HG03354 (cell line): Measurements from ENCODE around the gene PCYT1B.

Experiments used
- ATAC-seq: cut with Tn5 transposase; IDR thresholded peaks from one replicate; pipeline ENCODE4 v1.9.1; 2021; ENCODE audit warnings: mild to moderate bottlenecking; ENCODE audit not compliant: unreplicated experiment, poor library complexity, severe bottlenecking

PCYT1B gene

DNA sequence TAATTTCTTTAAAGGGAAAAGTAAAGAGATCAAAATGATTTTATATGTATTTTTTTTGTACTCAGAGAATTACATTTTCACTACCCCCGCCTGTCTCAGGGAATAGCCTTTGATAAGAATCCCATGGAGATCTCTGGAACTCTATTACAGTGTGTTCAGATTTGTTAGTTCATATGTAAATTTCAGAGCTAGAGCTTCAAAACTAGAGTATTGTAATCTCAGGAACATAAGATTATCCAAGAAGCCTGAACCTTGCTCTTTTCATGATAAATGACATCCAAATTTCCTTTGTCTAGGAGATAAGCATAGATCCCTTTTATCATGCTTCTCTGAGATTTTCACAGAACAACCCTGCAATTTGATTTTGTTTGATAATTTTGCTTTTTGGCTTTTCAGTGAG is 99.2 kb downstream of the PCYT1B start:
- ATAC-seq: no peak

DNA sequence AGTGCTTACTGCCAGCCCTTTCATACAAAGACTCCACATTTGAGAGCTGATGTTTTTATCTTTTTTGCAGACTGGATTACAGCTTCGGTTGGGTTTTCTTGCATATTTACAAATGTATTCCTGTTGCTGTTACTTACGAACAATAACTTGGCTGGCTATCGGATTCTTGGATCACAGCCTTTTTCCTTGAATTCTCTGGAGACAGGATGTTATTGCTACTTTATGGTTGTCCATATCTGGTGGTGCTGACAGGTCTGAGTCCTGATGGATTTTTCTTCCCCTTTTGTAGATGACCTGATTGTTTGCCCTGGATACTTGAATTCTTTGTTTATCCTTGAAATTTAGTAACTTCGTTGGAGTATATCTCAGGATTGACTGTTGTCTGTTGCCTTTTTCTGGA is 104.4 kb downstream of the PCYT1B start:
- ATAC-seq: no peak

DNA sequence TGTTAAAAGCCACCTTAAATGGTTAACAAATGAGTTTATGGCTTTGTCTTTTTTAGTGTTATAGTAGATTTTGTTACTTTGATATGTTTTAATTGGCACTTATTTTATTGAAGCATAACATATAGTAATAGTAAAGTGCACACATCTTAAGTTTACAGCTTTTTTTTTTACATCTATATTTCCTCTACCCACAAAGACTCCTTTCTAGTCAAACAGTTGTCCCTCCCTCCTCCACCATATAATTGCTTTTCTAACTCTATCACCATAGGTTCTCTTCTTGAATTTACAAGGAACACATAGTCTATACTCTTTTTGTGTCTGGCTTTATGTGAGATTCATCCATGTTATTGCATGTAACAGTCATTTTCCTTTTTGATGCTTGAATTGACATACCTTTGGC is 110.6 kb downstream of the PCYT1B start:
- ATAC-seq: no peak

DNA sequence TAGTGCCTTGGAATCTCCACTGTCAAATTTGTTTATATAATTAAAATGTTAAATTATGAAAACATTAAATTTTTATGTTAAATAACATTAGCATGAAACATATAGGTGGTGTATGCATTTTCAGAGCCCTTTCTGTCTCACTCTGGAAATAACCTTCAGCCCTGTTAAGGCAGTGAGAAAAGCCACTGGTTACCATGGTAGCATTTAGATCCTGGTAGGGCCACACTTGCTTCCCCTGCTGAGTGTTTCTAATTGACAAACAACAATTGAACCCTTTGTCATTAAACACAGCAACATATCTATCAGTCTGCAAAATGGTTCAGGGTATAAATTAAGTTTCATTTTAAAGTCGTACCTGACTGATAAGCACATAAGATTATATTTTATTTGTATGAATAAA is 118.5 kb downstream of the PCYT1B start:
- ATAC-seq: no peak

DNA sequence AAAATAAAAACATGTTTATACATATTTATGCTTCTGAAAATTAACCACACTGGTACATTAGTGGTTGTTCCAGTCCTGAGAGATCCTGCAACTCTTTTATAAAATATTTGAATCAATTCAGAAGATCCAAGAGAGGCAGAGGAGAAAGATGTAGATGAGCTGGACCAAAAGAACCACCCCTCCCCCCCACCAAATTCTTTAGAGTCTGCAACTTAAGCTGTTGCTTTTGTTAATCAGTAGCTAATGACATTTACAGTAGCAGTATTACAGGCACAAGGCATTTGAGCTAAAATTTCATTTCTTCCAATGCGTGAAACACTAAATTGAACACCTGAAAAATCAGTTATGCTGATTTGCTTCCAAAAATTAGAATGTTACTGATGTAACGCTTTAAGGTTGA is 120.5 kb downstream of the PCYT1B start:
- ATAC-seq: no peak

DNA sequence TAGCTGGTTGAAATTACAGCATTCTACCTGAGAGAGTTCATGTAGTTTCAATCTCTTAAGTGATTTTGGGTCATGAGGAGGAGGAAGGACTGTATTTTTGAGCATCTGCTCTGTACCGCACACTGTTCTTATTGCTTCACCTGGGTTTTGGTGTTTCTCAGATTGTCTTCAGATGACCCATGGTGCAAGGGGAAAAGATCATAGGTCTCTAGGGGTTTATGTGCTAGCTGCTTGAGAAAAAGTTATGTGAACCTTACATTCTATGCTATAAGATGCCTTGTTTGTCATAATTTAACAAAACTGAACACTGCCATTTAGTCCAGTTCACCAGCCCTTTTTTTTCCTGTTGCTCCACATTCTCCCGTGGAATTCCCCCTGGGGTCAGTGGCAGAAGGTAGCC is 121.7 kb downstream of the PCYT1B start:
- ATAC-seq: no peak

DNA sequence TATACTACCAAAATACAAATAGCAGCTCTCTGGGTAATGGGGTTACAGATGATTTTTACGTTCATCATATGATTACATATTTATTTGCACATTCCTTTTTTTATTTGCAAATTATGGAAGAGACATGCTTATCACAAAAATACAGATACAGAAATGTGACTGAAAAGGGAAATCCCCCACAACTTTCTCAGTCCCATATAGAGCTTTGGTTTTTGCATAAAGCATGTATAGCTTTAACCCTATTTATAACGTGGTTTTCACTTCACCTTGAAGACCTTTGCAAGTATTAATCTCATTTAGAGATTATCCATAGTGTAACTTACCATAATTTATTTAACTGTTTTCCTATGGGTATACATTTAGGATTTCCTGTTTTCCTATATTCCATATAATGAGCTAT is 126.7 kb downstream of the PCYT1B start:
- ATAC-seq: no peak

DNA sequence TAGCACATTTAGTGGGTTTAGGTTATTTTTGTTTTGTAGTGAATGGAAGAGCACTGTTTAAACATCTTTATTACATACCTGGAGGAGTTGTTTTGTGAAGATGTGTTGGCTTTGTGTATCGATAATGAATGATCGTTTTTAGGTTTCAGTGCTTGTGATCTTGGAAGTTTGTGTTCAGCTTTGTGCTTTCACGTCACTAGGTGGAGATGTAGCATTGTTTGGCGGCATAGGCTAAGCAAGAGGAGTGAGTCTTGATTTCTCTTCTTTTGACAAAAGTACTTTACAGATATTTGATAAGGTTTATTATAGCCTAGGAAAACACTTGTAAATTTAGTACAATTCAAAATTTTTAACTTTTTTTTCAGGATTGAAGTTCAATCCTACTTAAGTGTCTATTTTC is 131.7 kb downstream of the PCYT1B start:
- ATAC-seq: no peak

DNA sequence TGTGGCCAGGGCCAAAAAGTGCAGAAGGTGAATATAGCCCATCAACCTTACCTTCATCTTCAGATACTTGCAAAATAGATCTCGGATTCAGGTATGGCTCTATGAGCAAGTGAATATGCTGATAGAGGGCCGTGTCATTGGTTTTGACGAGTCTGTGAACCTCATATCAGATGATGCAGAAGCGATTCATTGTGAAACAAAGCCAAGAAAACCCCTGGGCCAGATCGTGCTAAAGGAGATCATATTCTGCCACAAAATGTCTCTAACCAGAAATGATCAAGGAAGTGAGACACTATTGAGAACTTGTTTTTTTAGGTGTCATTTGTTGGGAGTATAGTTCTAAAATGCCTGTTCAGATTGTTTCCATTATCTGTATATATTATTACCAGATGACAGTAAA is 133.7 kb downstream of the PCYT1B start:
- ATAC-seq: peak; percentile 93

DNA sequence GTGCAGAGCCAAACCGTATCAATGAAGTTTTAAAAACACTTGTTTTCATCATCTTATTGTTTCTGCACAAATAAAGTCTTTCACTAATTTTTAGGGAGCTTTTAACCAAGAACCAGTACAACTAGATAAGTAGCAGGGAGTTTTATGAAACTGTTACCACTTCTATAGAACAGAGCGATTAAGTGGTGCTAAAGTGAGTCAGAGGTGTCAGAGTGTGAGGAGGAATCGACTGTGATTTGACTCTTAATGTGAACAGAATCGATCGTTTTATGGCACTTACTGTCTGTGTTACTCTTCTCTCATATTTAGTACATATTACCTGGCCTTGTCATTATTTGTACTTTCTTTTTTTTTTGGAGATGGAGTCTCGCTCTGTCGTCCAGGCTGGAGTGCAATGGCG is 138.8 kb downstream of the PCYT1B start:
- no peak for ATAC-seq
